CD8-positive, alpha-beta memory T cell (primary cell): Measurements from ENCODE around the gene DTX1. TPM values are rescaled to one million over a fixed set of nuclear protein-coding genes. Genes with fewer than 3 reads are reported as not detected.

ENCODE experiments used
- polyA plus RNA-seq: library from polyadenylated mRNA; unstranded; fragments of 300-500 nt; fragmentation: Illumina TruSeq; gene quantifications from one replicate; pipeline ENCODE4 v1.2.3, GENCODE V29; 2021
- total RNA-seq, 2 experiments: library from RNA; stranded (reverse); gene quantifications; one replicate each; pipeline ENCODE4 v1.2.3, GENCODE V29; 2021

Gene DTX1
- total and polyA plus RNA-seq, 3 experiments from 2014 or later, result 0.98 to 2.2 (median 2.0) TPM

Other genes starting within 250 kb of the DTX1 start
- gene OAS1, start 149.8 kb upstream of the DTX1 start, total RNA-seq, result 1 to 10 TPM; 4.5 to 5.5 TPM
- gene OAS1, start 149.8 kb upstream of the DTX1 start, polyA plus RNA-seq, result 38.5 TPM
- gene OAS3, start 118.3 kb upstream of the DTX1 start, total RNA-seq, result 10 to 100 TPM; 11.2 to 12.5 TPM
- 22.0 TPM for gene OAS3, start 118.3 kb upstream of the DTX1 start, polyA plus RNA-seq
- 10 to 100 TPM; 40.1 to 46.6 TPM for gene OAS2, start 78.2 kb upstream of the DTX1 start, total RNA-seq
- gene OAS2, start 78.2 kb upstream of the DTX1 start, polyA plus RNA-seq, result 50.9 TPM
- under 1 TPM; 0.51 to 0.72 TPM for gene RASAL1, start 79.0 kb downstream of the DTX1 start, total RNA-seq
- 0.45 TPM for gene RASAL1, start 79.0 kb downstream of the DTX1 start, polyA plus RNA-seq
- gene CFAP73, start 93.0 kb downstream of the DTX1 start, total RNA-seq, result under 1 TPM; 0.16 to 0.33 TPM
- not detected for gene CFAP73, start 93.0 kb downstream of the DTX1 start, polyA plus RNA-seq
- gene DDX54, start 128.7 kb downstream of the DTX1 start, total RNA-seq, result 100 to 1,000 TPM; 131 to 133 TPM
- 47.7 TPM for gene DDX54, start 128.7 kb downstream of the DTX1 start, polyA plus RNA-seq
- gene RITA1, start 129.0 kb downstream of the DTX1 start, total RNA-seq, result 10 to 100 TPM; 21.1 to 22.5 TPM
- gene RITA1, start 129.0 kb downstream of the DTX1 start, polyA plus RNA-seq, result 27.4 TPM
- gene TPCN1, start 164.7 kb downstream of the DTX1 start, total RNA-seq, result 10 to 100 TPM; 21.3 to 24.1 TPM
- gene TPCN1, start 164.7 kb downstream of the DTX1 start, polyA plus RNA-seq, result 10.1 TPM